GM19240 (cell line): ENCODE data around the gene NOX5.

Experiments
- DNase-seq: peaks from one replicate; pipeline ENCODE4 v3.0.0; 2011; ENCODE audit warnings: low spot score; ENCODE audit not compliant: insufficient read length

Gene NOX5

GRCh38 chr15:69096626-69097025, 82.1 kb downstream of the NOX5 start:
- DNase-seq = no peak

GRCh38 chr15:69098771-69099170, 84.3 kb downstream of the NOX5 start:
- DNase-seq = no peak

DNA sequence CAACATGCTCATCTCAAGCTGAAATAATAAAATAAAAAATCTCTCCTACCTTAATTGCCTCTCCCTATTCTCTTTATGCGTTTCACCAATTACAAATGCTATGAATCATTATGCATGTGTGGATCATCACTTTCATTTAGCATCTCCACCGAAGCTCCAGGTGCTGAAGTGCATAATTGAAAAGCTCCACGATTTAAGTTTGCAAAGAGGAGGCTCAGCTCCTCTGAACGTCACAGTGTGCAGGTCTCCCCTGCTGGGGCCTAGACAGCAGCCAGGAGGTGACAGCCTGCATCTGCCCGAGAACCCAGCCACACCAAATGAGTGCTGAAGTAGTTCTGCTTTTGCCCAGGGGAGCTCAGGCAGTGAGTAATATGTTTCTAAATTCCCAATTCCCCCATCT, 85.4 kb downstream of the NOX5 start:
- DNase-seq = no peak

DNA sequence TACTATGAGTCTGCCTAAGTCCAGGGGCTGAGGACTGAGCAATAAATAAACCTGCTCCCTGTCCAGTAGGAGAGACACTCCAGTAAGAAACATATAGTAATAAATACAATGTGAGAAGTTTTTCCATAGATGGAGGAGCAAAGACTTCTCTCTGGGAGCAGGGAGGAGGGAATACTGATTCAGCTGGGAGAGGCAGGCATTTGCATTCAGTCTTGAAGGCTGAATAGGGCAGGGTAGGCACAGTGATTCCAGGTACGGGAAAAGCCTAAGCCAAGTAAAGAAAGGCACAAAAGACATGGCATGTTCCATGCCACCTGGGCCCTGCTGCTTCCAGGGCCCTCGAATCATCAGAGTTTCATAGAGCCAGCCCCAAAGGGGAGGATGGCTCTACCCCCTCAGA, 86.3 kb downstream of the NOX5 start:
- DNase-seq = no peak

DNA sequence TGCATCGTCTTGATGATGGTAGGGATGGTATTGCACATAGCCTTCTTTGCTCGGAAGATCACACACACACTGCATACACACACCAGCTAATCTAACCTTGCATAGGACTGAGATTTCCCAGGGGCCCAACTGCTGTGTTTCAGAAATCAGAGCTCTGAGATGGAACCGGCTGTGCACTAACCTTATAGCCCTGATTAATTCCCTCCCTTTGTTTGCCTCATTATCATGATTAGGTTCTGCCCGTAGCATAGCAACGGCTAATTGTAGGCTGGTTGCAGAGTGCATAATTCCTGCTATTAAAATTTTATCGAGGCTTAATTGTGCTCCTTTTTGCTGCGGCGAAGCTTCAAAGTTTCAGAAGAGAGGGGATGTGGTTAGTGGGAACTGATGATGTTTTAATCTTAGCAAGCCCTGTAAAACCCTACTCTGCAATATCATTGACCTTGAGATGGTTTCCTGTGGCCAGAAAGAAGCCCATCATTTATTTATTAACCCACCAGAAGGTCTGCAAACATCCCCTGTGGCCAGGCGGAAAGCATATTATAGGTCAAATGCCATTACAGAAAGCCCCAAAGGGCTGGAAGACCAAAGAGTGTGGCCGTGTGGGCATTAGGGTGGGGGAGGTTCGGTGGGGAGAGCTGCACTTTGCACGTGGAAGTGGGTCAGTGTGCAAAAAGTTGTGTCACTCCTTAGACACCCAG, 89.7 kb downstream of the NOX5 start:
- no peak for DNase-seq

DNA sequence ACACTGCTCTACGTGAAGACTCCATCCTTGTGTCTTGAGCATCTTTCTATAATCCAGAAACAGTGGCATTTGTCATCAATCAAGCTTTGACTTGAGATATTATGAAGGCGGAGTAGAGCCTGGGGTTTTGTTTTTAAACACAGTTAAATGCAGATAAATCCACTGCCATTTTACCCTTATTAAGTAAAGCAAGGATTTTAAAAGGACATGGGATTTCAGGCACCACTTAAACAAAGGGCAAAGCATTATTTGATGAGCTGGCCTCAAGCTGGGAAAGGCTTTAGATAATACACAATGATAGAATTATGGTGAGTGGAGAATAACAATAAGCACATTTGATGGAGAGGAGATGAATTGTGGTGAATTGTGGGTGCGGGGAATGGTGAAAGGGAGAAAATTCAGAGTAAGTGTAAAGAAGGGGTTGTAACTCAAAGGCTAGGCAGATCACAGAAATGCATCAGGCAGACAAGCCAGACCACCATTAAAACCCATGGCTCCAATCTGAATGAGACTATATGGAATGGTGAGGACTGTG, 91.0 kb downstream of the NOX5 start:
- DNase-seq = no peak

DNA sequence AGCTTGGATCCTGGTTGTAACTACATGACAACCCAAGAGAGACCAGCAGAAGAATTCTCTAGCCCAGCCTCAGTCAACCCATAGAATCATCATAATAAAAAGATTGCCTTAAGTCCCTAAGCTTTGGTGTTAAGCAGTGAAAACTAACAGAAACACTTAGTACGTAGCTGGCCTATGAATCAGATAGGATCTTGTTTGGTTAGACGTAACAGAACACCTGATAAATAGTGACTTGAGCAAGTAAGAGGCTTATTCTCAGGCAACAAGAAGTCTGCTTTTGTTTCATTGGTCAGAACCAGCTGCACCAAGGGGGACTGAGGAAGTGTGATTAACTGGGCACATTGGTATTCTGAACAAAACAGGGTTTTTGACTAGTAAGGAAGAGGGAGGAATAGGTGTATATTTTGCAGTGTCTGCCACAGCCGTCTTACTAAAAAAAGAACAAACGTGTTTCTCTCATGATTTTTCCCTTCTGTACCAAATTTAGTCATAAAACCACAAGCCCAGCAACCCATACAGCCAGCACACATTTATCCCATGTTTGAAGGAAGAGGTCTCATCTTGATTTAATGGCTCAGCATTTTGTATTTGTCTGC, 92.6 kb downstream of the NOX5 start:
- DNase-seq = no peak
